VCaP (cell line): ENCODE results near the gene GMCL1.

Experiments
- H3K27ac ChIP-seq: fragments of 450-650 bp; 2 replicates; pipeline ENCODE4 v1.5.1; 2017
- CTCF ChIP-seq: fragments of 450-650 bp; conservative IDR thresholded peaks from 2 replicates; pipeline ENCODE4 v1.5.1; 2017; ENCODE audit warnings: mild to moderate bottlenecking, moderate library complexity

The GMCL1 gene

GRCh38 chr2:69811591-69811990, 17.9 kb upstream of the GMCL1 start:
- TF ChIP-seq CTCF: no peak

GRCh38 chr2:69815717-69816116, 13.7 kb upstream of the GMCL1 start:
- H3K27ac ChIP-seq: no peak overlapping the region
- TF ChIP-seq CTCF: no peak

More at GRCh38 chr2:69811591-69811990, 17.9 kb upstream of the GMCL1 start:
- no peak overlapping the region for H3K27ac ChIP-seq

GRCh38 chr2:69816923-69817542, 12.4 kb upstream of the GMCL1 start:
- no peak overlapping the region for H3K27ac ChIP-seq
- TF ChIP-seq CTCF: peak; percentile 90

- no peak for TF ChIP-seq CTCF
- no peak overlapping the region for H3K27ac ChIP-seq
These were observed 11.5 kb upstream of the GMCL1 start for GRCh38 chr2:69817729-69818501.

GRCh38 chr2:69827796-69828540, 1.5 kb upstream of the GMCL1 start:
- peak overlapping the region; percentile 89 for H3K27ac ChIP-seq
- TF ChIP-seq CTCF: no peak

GRCh38 chr2:69828938-69829255, 563 bp upstream of the GMCL1 start:
- no peak for TF ChIP-seq CTCF
- H3K27ac ChIP-seq: peak overlapping the region; percentile 89
